H9 (cell line): ENCODE measurements around the gene PFKL. TPM values are rescaled to one million over a fixed set of nuclear protein-coding genes. Genes with fewer than 3 reads are reported as not detected.

ENCODE experiments used
- DNase-seq: peaks from one replicate; pipeline ENCODE4 v3.0.0-alpha.2; 2017
- H2AFZ ChIP-seq: one replicate; pipeline ENCODE4 v1.6.1; 2013; ENCODE audit warnings: mild to moderate bottlenecking, low read length, control low read depth, moderate library complexity
- H2AK5ac ChIP-seq: 2 replicates; pipeline ENCODE4 v1.6.1; 2013; ENCODE audit warnings: low read length, control low read depth, mixed read lengths; ENCODE audit not compliant: insufficient read length
- H2BK120ac ChIP-seq: one replicate; pipeline ENCODE4 v1.6.1; 2013; ENCODE audit warnings: low read depth, mild to moderate bottlenecking, low read length, control low read depth, inconsistent platforms; ENCODE audit not compliant: poor library complexity, severe bottlenecking
- H2BK12ac ChIP-seq: 2 replicates; pipeline ENCODE4 v1.6.1; 2013; ENCODE audit warnings: low read length, control low read depth, mixed read lengths, low read depth; ENCODE audit not compliant: insufficient read length
- H2BK15ac ChIP-seq: 2 replicates; pipeline ENCODE4 v1.6.1; 2013; ENCODE audit warnings: low read depth, low read length, control low read depth
- H2BK20ac ChIP-seq: one replicate; pipeline ENCODE4 v1.6.1; 2013; ENCODE audit warnings: low read depth, mild to moderate bottlenecking, low read length, control low read depth, inconsistent platforms; ENCODE audit not compliant: poor library complexity, severe bottlenecking
- H2BK5ac ChIP-seq: 2 replicates; pipeline ENCODE4 v1.6.1; 2013; ENCODE audit warnings: low read length, control low read depth, mixed read lengths; ENCODE audit not compliant: insufficient read length
- H3K14ac ChIP-seq: 2 replicates; pipeline ENCODE4 v1.6.1; 2013; ENCODE audit warnings: low read length, control low read depth; ENCODE audit not compliant: insufficient read depth
- H3K18ac ChIP-seq: 2 replicates; pipeline ENCODE4 v1.6.1; 2013; ENCODE audit warnings: low read depth, mild to moderate bottlenecking, mixed read lengths, low read length, control low read depth; ENCODE audit not compliant: insufficient read length
- H3K23ac ChIP-seq: 2 replicates; pipeline ENCODE4 v1.6.1; 2013; ENCODE audit warnings: low read length, control low read depth, mixed read lengths, low read depth; ENCODE audit not compliant: insufficient read length
- H3K23me2 ChIP-seq: 2 replicates; pipeline ENCODE4 v1.6.1; 2013; ENCODE audit warnings: low read depth, mild to moderate bottlenecking, mixed read lengths, low read length, control low read depth; ENCODE audit not compliant: insufficient read length, poor library complexity, severe bottlenecking
- H3K27ac ChIP-seq: 2 replicates; pipeline ENCODE4 v1.5.1; 2013; ENCODE audit warnings: low read length, control low read depth, mixed read lengths, low read depth; ENCODE audit not compliant: insufficient read length
- H3K27me3 ChIP-seq: 2 replicates; pipeline ENCODE4 v1.6.1; 2013; ENCODE audit warnings: low read length, control low read depth, inconsistent platforms; ENCODE audit not compliant: insufficient read depth
- H3K4ac ChIP-seq: 2 replicates; pipeline ENCODE4 v1.6.1; 2013; ENCODE audit warnings: low read depth, mild to moderate bottlenecking, control low read depth, inconsistent platforms, low read length, moderate library complexity
- H3K4me1 ChIP-seq: 2 replicates; pipeline ENCODE4 v1.6.1; 2013; ENCODE audit warnings: low read length, control low read depth, inconsistent platforms; ENCODE audit not compliant: insufficient read depth
- H3K4me2 ChIP-seq: 2 replicates; pipeline ENCODE4 v1.6.1; 2013; ENCODE audit warnings: low read length, control low read depth, mixed read lengths; ENCODE audit not compliant: insufficient read length, insufficient read depth
- H3K56ac ChIP-seq: 2 replicates; pipeline ENCODE4 v1.6.1; 2013; ENCODE audit warnings: low read depth, mild to moderate bottlenecking, mixed read lengths, low read length, control low read depth; ENCODE audit not compliant: insufficient read length
- H3K79me1 ChIP-seq: 2 replicates; pipeline ENCODE4 v1.6.1; 2013; ENCODE audit warnings: low read depth, mild to moderate bottlenecking, moderate library complexity, low read length, control low read depth, inconsistent platforms; ENCODE audit not compliant: insufficient read depth, poor library complexity, severe bottlenecking
- H3K79me2 ChIP-seq: 2 replicates; pipeline ENCODE4 v1.6.1; 2013; ENCODE audit warnings: low read length, control low read depth, inconsistent platforms; ENCODE audit not compliant: insufficient read depth
- H3K9ac ChIP-seq: 2 replicates; pipeline ENCODE4 v1.6.1; 2013; ENCODE audit warnings: low read length, control low read depth, mixed read lengths; ENCODE audit not compliant: insufficient read length; ENCODE audit errors: extremely low read depth
- H3K9me3 ChIP-seq: one replicate; pipeline ENCODE4 v1.6.1; 2013; ENCODE audit warnings: low read depth, low read length, inconsistent platforms; ENCODE audit not compliant: control insufficient read depth
- H3T11ph ChIP-seq: one replicate; pipeline ENCODE4 v1.6.1; 2013; ENCODE audit warnings: mild to moderate bottlenecking, low read length, control low read depth, inconsistent platforms
- H4K20me1 ChIP-seq: one replicate; pipeline ENCODE4 v1.6.1; 2013; ENCODE audit not compliant: control insufficient read depth, insufficient read length, insufficient read depth
- H4K5ac ChIP-seq: 2 replicates; pipeline ENCODE4 v1.6.1; 2013; ENCODE audit warnings: low read depth, mild to moderate bottlenecking, mixed read lengths, low read length, control low read depth; ENCODE audit not compliant: insufficient read length
- H4K8ac ChIP-seq: replicated peaks from 2 replicates; pipeline ENCODE4 v1.6.1; 2013; ENCODE audit warnings: low read length, control low read depth, mixed read lengths, low read depth; ENCODE audit not compliant: insufficient read length
- H4K91ac ChIP-seq: 2 replicates; pipeline ENCODE4 v1.6.1; 2013; ENCODE audit warnings: low read depth, mild to moderate bottlenecking, moderate library complexity, mixed read lengths, low read length, control low read depth; ENCODE audit not compliant: insufficient read length
- H3K27ac Mint-ChIP-seq, 3 experiments: 2 replicates in 2 of 3; 3 replicates in 1 of 3; pipeline ENCODE4 v1.8.0; 2020 to 2021; ENCODE audit warnings: mixed read lengths in 3 of 3, mild to moderate bottlenecking in 1 of 3, moderate library complexity in 1 of 3
- H3K27me3 Mint-ChIP-seq: 2 replicates; pipeline ENCODE4 v1.8.0; 2021; ENCODE audit warnings: low read depth, mild to moderate bottlenecking, moderate library complexity, mixed read lengths
- H3K36me3 Mint-ChIP-seq, 3 experiments: 2 replicates in 2 of 3; 3 replicates in 1 of 3; pipeline ENCODE4 v1.8.0; 2020 to 2021; ENCODE audit warnings: low read depth in 3 of 3, mixed read lengths in 3 of 3; ENCODE audit not compliant: insufficient read depth in 1 of 3
- H3K4me1 Mint-ChIP-seq, 2 experiments: 2 replicates each; pipeline ENCODE4 v1.8.0; 2020; ENCODE audit warnings: mixed read lengths in 2 of 2
- H3K4me3 Mint-ChIP-seq, 2 experiments: 2 replicates in 1 of 2; 3 replicates in 1 of 2; pipeline ENCODE4 v1.8.0; 2020 to 2021; ENCODE audit warnings: mild to moderate bottlenecking in 2 of 2, mixed read lengths in 2 of 2, moderate library complexity in 1 of 2
- H3K9me3 Mint-ChIP-seq, 2 experiments: 2 replicates in 1 of 2; 3 replicates in 1 of 2; pipeline ENCODE4 v1.8.0; 2020; ENCODE audit warnings: mild to moderate bottlenecking in 2 of 2, mixed read lengths in 2 of 2, moderate library complexity in 1 of 2
- WGBS: extraction: QIAGEN DNeasy Blood & Tissue Kit; methylation state at CpG from one replicate; pipeline ENCODE4 v1.1.7; 2013; ENCODE audit warnings: missing lambda C conversion rate, low lambda C conversion rate, mixed read lengths; ENCODE audit not compliant: insufficient read length; ENCODE audit errors: extremely low coverage; 5-methylcytosine and 5-hydroxymethylcytosine counted together
- total RNA-seq: library from RNA; stranded (reverse); gene quantifications from 2 replicates; pipeline ENCODE4 v1.2.1, GENCODE V29; 2021
- TF ChIP-seq, protein P1 (sequence below): fragments of 200-600 bp; sonication (generic); conservative IDR thresholded peaks from 3 replicates; pipeline ENCODE4 v1.8.0; 2021; ENCODE audit warnings: antibody characterized with exemption, mild to moderate bottlenecking

The PFKL gene
- total RNA-seq, 1 experiment from 2014 or later = 107 TPM

DNA sequence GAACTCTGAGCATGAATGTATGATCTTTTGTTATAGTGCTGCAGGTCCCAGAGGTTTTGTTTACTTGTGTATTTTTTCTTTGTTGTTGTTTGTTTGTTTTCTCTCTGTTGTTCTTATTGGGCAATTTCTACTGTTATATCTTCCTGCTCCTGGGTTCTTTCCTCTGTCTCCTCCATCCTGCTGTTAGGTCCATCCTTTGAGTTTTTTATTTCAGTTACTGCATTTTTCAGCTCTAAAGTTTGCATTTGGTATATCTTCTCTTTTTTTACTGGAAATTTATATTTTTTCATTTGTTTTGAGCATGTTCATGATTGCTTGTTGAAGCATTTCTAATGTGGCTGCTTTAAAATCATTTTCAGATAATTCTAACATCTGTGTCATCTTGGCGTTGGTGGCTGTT lies 63.4 kb downstream of the PFKL start:
- Mint-ChIP-seq H3K4me3 (no peak overlapping the region), H3K4me1 (no peaks in the 10 kb centered on the region), H3K36me3 (no peaks in the 10 kb centered on the region; a peak in 1 of 7 replicates), H3K27ac (no peak overlapping the region), H3K27me3 (peaks cover 16% of the 10 kb centered on the region), H3K9me3 (peaks cover 0 to 9% of the 10 kb centered on the region in 2 experiments; a peak in 3 of 5 replicates)
- Histone ChIP-seq H3K9ac (no peak overlapping the region), H3K14ac (no peak overlapping the region), H2AFZ (no peak overlapping the region), H3K23ac (no peak overlapping the region), H3K4me1 (no peaks in the 10 kb centered on the region), H2BK12ac (no peak overlapping the region), H3K79me2 (no peaks in the 10 kb centered on the region), H4K8ac (no peak overlapping the region), H3K23me2 (no peaks in the 10 kb centered on the region), H3K56ac (no peak overlapping the region), H2BK15ac (no peak overlapping the region), H4K20me1 (no peaks in the 10 kb centered on the region), H3K79me1 (no peaks in the 10 kb centered on the region), H4K5ac (no peak overlapping the region), H2BK20ac (no peak overlapping the region), H2BK120ac (no peak overlapping the region), H3K18ac (no peak overlapping the region), H4K91ac (no peak overlapping the region), H2BK5ac (no peak overlapping the region), H3K9me3 (no peaks in the 10 kb centered on the region), H3K27ac (no peak overlapping the region), H3K4me2 (no peak overlapping the region), H2AK5ac (no peak overlapping the region), H3K4ac (no peak overlapping the region), H3T11ph (no peak overlapping the region), H3K27me3 (no peaks in the 10 kb centered on the region)
- TF ChIP-seq, protein P1, sequence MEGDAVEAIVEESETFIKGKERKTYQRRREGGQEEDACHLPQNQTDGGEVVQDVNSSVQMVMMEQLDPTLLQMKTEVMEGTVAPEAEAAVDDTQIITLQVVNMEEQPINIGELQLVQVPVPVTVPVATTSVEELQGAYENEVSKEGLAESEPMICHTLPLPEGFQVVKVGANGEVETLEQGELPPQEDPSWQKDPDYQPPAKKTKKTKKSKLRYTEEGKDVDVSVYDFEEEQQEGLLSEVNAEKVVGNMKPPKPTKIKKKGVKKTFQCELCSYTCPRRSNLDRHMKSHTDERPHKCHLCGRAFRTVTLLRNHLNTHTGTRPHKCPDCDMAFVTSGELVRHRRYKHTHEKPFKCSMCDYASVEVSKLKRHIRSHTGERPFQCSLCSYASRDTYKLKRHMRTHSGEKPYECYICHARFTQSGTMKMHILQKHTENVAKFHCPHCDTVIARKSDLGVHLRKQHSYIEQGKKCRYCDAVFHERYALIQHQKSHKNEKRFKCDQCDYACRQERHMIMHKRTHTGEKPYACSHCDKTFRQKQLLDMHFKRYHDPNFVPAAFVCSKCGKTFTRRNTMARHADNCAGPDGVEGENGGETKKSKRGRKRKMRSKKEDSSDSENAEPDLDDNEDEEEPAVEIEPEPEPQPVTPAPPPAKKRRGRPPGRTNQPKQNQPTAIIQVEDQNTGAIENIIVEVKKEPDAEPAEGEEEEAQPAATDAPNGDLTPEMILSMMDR = no peak
- no peak for DNase-seq
- WGBS = no CpG with 5 or more reads among the region's 1 CpG
